Stomach (tissue), 4 donors: Measurements from ENCODE around the gene AMDHD2.
"Not testable (repeated sequence)": the region's sequence is repeated elsewhere in the genome, so short reads cannot be mapped to it uniquely, and the experiment has no call there.

Experiments used
- CTCF ChIP-seq, 7 experiments: fragments of 450-650 bp in 4 of 7; fragments of 200-600 bp in 3 of 7; sonication (generic) in 3 of 7; IDR thresholded peaks; one replicate each; pipeline ENCODE4 v1.5.1; 2016 to 2019; ENCODE audit warnings: antibody characterized with exemption in 7 of 7, control low read depth in 2 of 7, mild to moderate bottlenecking in 1 of 7
- EP300 ChIP-seq: sonication (generic); formaldehyde crosslinking; IDR thresholded peaks from one replicate; pipeline ENCODE4 v1.6.1; 2017; ENCODE audit warnings: antibody characterized with exemption
- POLR2A ChIP-seq, 4 donors: fragments of 450-650 bp; IDR thresholded peaks; one replicate each; pipeline ENCODE4 v1.6.1; 2016; ENCODE audit warnings: antibody characterized with exemption in 4 of 4, control low read depth in 2 of 4, mild to moderate bottlenecking in 1 of 4, moderate library complexity in 1 of 4

GRCh38 chr16:2578905-2579304, 58.7 kb downstream of the AMDHD2 start:
- not testable (repeated sequence) for TF ChIP-seq EP300; CTCF (IDR thresholded peaks at IDR 0.05); POLR2A (IDR thresholded peaks at IDR 0.05)
